ENCODE results near the gene OIT3.

DNA sequence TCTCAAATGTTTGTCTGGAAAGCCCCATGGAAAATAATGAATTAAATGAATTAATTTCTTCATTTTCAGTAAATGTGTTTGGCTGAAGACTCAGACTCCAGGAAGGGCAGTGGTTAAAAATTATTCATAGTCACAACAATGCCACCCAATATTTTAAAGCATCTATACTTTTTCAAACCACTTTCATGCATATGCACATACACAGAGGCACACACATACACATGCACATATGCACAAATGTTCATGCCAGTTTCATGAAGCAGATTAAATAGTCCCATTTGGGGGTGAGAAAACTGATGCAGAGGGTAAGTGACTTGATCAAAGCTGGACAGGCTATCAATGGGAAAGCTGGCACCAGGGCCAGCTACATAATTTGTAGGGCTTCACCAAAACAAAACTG lies 62.5 kb downstream of the OIT3 start:
- TF ChIP-seq EP300 (IDR thresholded peaks at IDR 0.05; ENCODE audit: borderline replicate concordance) (no peak), CREB1 (IDR thresholded peaks at IDR 0.05; ENCODE audit: low read depth) (no peak), TEAD4 (IDR thresholded peaks at IDR 0.05) (no peak), NFIC (IDR thresholded peaks at IDR 0.05) (no peak), YY1 (IDR thresholded peaks at IDR 0.05; ENCODE audit: low read depth) (no peak), RAD21 (IDR thresholded peaks at IDR 0.05; ENCODE audit: low read depth) (no peak), TAF1 (IDR thresholded peaks at IDR 0.05; ENCODE audit: low read depth) (no peak), FOXM1 (IDR thresholded peaks at IDR 0.05; ENCODE audit: borderline replicate concordance, low read depth) (no peak), EGR1 (IDR thresholded peaks at IDR 0.05) (no peak), ZBTB7A (IDR thresholded peaks at IDR 0.05; ENCODE audit: low read depth) (no peak)
- TF ChIP-seq, protein P1, sequence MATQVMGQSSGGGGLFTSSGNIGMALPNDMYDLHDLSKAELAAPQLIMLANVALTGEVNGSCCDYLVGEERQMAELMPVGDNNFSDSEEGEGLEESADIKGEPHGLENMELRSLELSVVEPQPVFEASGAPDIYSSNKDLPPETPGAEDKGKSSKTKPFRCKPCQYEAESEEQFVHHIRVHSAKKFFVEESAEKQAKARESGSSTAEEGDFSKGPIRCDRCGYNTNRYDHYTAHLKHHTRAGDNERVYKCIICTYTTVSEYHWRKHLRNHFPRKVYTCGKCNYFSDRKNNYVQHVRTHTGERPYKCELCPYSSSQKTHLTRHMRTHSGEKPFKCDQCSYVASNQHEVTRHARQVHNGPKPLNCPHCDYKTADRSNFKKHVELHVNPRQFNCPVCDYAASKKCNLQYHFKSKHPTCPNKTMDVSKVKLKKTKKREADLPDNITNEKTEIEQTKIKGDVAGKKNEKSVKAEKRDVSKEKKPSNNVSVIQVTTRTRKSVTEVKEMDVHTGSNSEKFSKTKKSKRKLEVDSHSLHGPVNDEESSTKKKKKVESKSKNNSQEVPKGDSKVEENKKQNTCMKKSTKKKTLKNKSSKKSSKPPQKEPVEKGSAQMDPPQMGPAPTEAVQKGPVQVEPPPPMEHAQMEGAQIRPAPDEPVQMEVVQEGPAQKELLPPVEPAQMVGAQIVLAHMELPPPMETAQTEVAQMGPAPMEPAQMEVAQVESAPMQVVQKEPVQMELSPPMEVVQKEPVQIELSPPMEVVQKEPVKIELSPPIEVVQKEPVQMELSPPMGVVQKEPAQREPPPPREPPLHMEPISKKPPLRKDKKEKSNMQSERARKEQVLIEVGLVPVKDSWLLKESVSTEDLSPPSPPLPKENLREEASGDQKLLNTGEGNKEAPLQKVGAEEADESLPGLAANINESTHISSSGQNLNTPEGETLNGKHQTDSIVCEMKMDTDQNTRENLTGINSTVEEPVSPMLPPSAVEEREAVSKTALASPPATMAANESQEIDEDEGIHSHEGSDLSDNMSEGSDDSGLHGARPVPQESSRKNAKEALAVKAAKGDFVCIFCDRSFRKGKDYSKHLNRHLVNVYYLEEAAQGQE (IDR thresholded peaks at IDR 0.05; ENCODE audit: low read depth), result no peak
- TF ChIP-seq, protein P2, sequence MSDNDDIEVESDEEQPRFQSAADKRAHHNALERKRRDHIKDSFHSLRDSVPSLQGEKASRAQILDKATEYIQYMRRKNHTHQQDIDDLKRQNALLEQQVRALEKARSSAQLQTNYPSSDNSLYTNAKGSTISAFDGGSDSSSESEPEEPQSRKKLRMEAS (IDR thresholded peaks at IDR 0.05), result no peak
- TF ChIP-seq, protein P3, sequence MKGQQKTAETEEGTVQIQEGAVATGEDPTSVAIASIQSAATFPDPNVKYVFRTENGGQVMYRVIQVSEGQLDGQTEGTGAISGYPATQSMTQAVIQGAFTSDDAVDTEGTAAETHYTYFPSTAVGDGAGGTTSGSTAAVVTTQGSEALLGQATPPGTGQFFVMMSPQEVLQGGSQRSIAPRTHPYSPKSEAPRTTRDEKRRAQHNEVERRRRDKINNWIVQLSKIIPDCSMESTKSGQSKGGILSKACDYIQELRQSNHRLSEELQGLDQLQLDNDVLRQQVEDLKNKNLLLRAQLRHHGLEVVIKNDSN (IDR thresholded peaks at IDR 0.05), result no peak
